ENCODE data around the gene GABRB1.
"Not testable (repeated sequence)": the region's sequence is repeated elsewhere in the genome, so short reads cannot be mapped to it uniquely, and the experiment has no call there.

The GABRB1 gene

GRCh38 chr4:47374477-47374876, 343.1 kb downstream of the GABRB1 start:
- H3K9me3 ChIP-seq (replicated peaks; ENCODE audit: insufficient read depth, low read length) = no peaks in the 10 kb centered on the region
- no peak overlapping the region for H3K4me2 ChIP-seq (ENCODE audit: low read depth, low read length)
- H4K20me1 ChIP-seq (ENCODE audit: insufficient read depth, low read length) = no peaks in the 10 kb centered on the region
- H3K79me2 ChIP-seq (ENCODE audit: low read length) = no peaks in the 10 kb centered on the region
- H3K27me3 ChIP-seq (replicated peaks; ENCODE audit: insufficient read depth, low read length) = no peaks in the 10 kb centered on the region
- H3K4me3 ChIP-seq (ENCODE audit: low read length) = no peak overlapping the region
- no peak overlapping the region for H3K9ac ChIP-seq (ENCODE audit: low read length)
- H3K27ac ChIP-seq (ENCODE audit: low read length) = no peak overlapping the region
- no peaks in the 10 kb centered on the region for H3K4me1 ChIP-seq (ENCODE audit: low read length)
- no peak overlapping the region for H2AFZ ChIP-seq (ENCODE audit: low read length)
- H3F3A ChIP-seq (ENCODE audit: insufficient read depth, low read length) = no peaks in the 10 kb centered on the region
- no peaks in the 10 kb centered on the region for H3K36me3 ChIP-seq (replicated peaks; ENCODE audit: insufficient read depth, low read length)
- DNase-seq = no peak
- no peak for TF ChIP-seq CTCF (IDR thresholded peaks at IDR 0.05; ENCODE audit: low read length)
- no peak for TF ChIP-seq EZH2phosphoT487 (IDR thresholded peaks at IDR 0.05; ENCODE audit: low read length)
- no peak for TF ChIP-seq EZH2 (optimal IDR thresholded peaks at IDR 0.05; ENCODE audit: low read depth, low read length)
- H3K9me2 ChIP-seq (replicated peaks; ENCODE audit: insufficient read depth, low read length) = no peaks in the 10 kb centered on the region

GRCh38 chr4:47378021-47378530, 346.7 kb downstream of the GABRB1 start:
- H3F3A ChIP-seq (ENCODE audit: insufficient read depth, low read length); H3K9me3 ChIP-seq (replicated peaks; ENCODE audit: insufficient read depth, low read length); H3K36me3 ChIP-seq (replicated peaks; ENCODE audit: insufficient read depth, low read length); H2AFZ ChIP-seq (ENCODE audit: low read length); DNase-seq; H3K4me1 ChIP-seq (ENCODE audit: low read length); H3K9me2 ChIP-seq (replicated peaks; ENCODE audit: insufficient read depth, low read length); H3K27me3 ChIP-seq (replicated peaks; ENCODE audit: insufficient read depth, low read length); H3K79me2 ChIP-seq (ENCODE audit: low read length); H3K9ac ChIP-seq (ENCODE audit: low read length); H4K20me1 ChIP-seq (ENCODE audit: insufficient read depth, low read length); H3K4me2 ChIP-seq (ENCODE audit: low read depth, low read length); H3K4me3 ChIP-seq (ENCODE audit: low read length); H3K27ac ChIP-seq (ENCODE audit: low read length): not testable (repeated sequence)

- no peak overlapping the region for H2AFZ ChIP-seq (ENCODE audit: low read length)
- no peaks in the 10 kb centered on the region for H3K79me2 ChIP-seq (ENCODE audit: low read length)
- TF ChIP-seq EZH2phosphoT487 (IDR thresholded peaks at IDR 0.05; ENCODE audit: low read length) (no peak), EZH2 (optimal IDR thresholded peaks at IDR 0.05; ENCODE audit: low read depth, low read length) (no peak), CTCF (IDR thresholded peaks at IDR 0.05; ENCODE audit: low read length) (no peak)
- H3K4me3 ChIP-seq (ENCODE audit: low read length) = no peak overlapping the region
- no peak for DNase-seq
- no peaks in the 10 kb centered on the region for H4K20me1 ChIP-seq (ENCODE audit: insufficient read depth, low read length)
- no peak overlapping the region for H3K4me2 ChIP-seq (ENCODE audit: low read depth, low read length)
- H3K27me3 ChIP-seq (replicated peaks; ENCODE audit: insufficient read depth, low read length) = no peaks in the 10 kb centered on the region
- H3K9me3 ChIP-seq (replicated peaks; ENCODE audit: insufficient read depth, low read length) = no peaks in the 10 kb centered on the region
- no peak overlapping the region for H3K9ac ChIP-seq (ENCODE audit: low read length)
- H3K36me3 ChIP-seq (replicated peaks; ENCODE audit: insufficient read depth, low read length) = no peaks in the 10 kb centered on the region
- H3K4me1 ChIP-seq (ENCODE audit: low read length) = no peaks in the 10 kb centered on the region
- no peaks in the 10 kb centered on the region for H3F3A ChIP-seq (ENCODE audit: insufficient read depth, low read length)
- no peak overlapping the region for H3K27ac ChIP-seq (ENCODE audit: low read length)
- no peaks in the 10 kb centered on the region for H3K9me2 ChIP-seq (replicated peaks; ENCODE audit: insufficient read depth, low read length)
Observed at GRCh38 chr4:47381172-47381571, 349.8 kb downstream of the GABRB1 start.

DNA sequence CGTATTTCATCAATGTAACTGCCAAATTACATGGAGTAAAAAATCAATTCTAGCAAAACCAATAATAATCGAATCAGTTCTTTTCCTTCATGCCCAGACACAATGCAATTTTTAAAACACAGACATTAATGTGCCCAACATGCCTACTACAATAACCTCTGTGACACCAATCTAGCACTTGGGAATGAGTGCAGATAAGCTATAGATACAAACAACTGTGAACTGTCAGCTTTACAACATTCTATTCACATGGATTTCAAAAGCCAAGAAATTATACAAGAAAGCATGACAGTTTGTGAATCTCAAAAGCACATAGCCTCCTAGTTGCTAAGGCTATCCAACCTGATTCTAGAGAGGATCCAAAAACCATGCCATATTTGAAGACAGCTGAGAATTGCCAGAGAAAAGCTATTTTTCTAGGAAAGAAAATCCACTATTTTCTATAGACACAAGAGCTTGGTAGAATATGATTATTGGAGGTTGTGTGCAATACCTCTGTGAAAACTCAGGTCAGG, 351.5 kb downstream of the GABRB1 start:
- H3K9me3 ChIP-seq (replicated peaks; ENCODE audit: insufficient read depth, low read length) = no peaks in the 10 kb centered on the region
- H3K4me2 ChIP-seq (ENCODE audit: low read depth, low read length) = no peak overlapping the region
- no peak overlapping the region for H2AFZ ChIP-seq (ENCODE audit: low read length)
- no peak overlapping the region for H3K9ac ChIP-seq (ENCODE audit: low read length)
- no peaks in the 10 kb centered on the region for H3K9me2 ChIP-seq (replicated peaks; ENCODE audit: insufficient read depth, low read length)
- DNase-seq = no peak
- no peaks in the 10 kb centered on the region for H3K27me3 ChIP-seq (replicated peaks; ENCODE audit: insufficient read depth, low read length)
- TF ChIP-seq CTCF (IDR thresholded peaks at IDR 0.05; ENCODE audit: low read length) (no peak), EZH2 (optimal IDR thresholded peaks at IDR 0.05; ENCODE audit: low read depth, low read length) (no peak), EZH2phosphoT487 (IDR thresholded peaks at IDR 0.05; ENCODE audit: low read length) (no peak)
- no peaks in the 10 kb centered on the region for H4K20me1 ChIP-seq (ENCODE audit: insufficient read depth, low read length)
- H3K36me3 ChIP-seq (replicated peaks; ENCODE audit: insufficient read depth, low read length) = no peaks in the 10 kb centered on the region
- no peak overlapping the region for H3K27ac ChIP-seq (ENCODE audit: low read length)
- no peak overlapping the region for H3K4me3 ChIP-seq (ENCODE audit: low read length)
- no peaks in the 10 kb centered on the region for H3F3A ChIP-seq (ENCODE audit: insufficient read depth, low read length)
- H3K79me2 ChIP-seq (ENCODE audit: low read length) = no peaks in the 10 kb centered on the region
- H3K4me1 ChIP-seq (ENCODE audit: low read length) = no peaks in the 10 kb centered on the region
